Measurements from ENCODE around the gene FPGS. TPM values are rescaled to one million over a fixed set of nuclear protein-coding genes. Genes with fewer than 3 reads are reported as not detected.
A peak's percentile ranks its signal among the peaks of the same experiment; 100 is the strongest.
"Not testable (repeated sequence)": the region's sequence is repeated elsewhere in the genome, so short reads cannot be mapped to it uniquely, and the experiment has no call there.

The FPGS gene
- total RNA-seq, 1 donor from 2014 or later: 65.1 TPM

GRCh38 chr9:127835991-127836516 is 33.4 kb downstream of the FPGS start:
- Mint-ChIP-seq H3K4me3 (ENCODE audit: unreplicated experiment) (peak overlapping the region; percentile 12), H3K27ac (ENCODE audit: unreplicated experiment) (peak overlapping the region; percentile 95), H3K4me1 (ENCODE audit: unreplicated experiment) (peaks cover 58% of the 10 kb centered on the region), H3K9me3 (ENCODE audit: unreplicated experiment) (no peaks in the 10 kb centered on the region), H3K27me3 (ENCODE audit: unreplicated experiment) (no peaks in the 10 kb centered on the region), H3K36me3 (ENCODE audit: unreplicated experiment) (peaks cover 2% of the 10 kb centered on the region)
- no peak for TF ChIP-seq CTCF (IDR thresholded peaks at IDR 0.05)
- DNase-seq (ENCODE audit: extremely low spot score, unreplicated experiment): no peak

- peak overlapping the region; percentile 4 for H3K4me3 Mint-ChIP-seq (ENCODE audit: unreplicated experiment)
- not testable (repeated sequence) for DNase-seq (ENCODE audit: extremely low spot score, unreplicated experiment); H3K27me3 Mint-ChIP-seq (ENCODE audit: unreplicated experiment); H3K36me3 Mint-ChIP-seq (ENCODE audit: unreplicated experiment); H3K9me3 Mint-ChIP-seq (ENCODE audit: unreplicated experiment)
- peaks cover 60% of the 10 kb centered on the region for H3K4me1 Mint-ChIP-seq (ENCODE audit: unreplicated experiment)
- H3K27ac Mint-ChIP-seq (ENCODE audit: unreplicated experiment): peak overlapping the region; percentile 95
Observed at GRCh38 chr9:127836561-127836960, 33.9 kb downstream of the FPGS start.

GRCh38 chr9:127837346-127837745 is 34.7 kb downstream of the FPGS start:
- H3K36me3 Mint-ChIP-seq (ENCODE audit: unreplicated experiment): peaks cover 5% of the 10 kb centered on the region
- peaks cover 58% of the 10 kb centered on the region for H3K4me1 Mint-ChIP-seq (ENCODE audit: unreplicated experiment)
- H3K9me3 Mint-ChIP-seq (ENCODE audit: unreplicated experiment): no peaks in the 10 kb centered on the region
- DNase-seq (ENCODE audit: extremely low spot score, unreplicated experiment): no peak
- peak overlapping the region; percentile 95 for H3K27ac Mint-ChIP-seq (ENCODE audit: unreplicated experiment)
- H3K4me3 Mint-ChIP-seq (ENCODE audit: unreplicated experiment): no peak overlapping the region
- TF ChIP-seq CTCF (IDR thresholded peaks at IDR 0.05): no peak
- H3K27me3 Mint-ChIP-seq (ENCODE audit: unreplicated experiment): no peaks in the 10 kb centered on the region

GRCh38 chr9:127838375-127839078 is 35.8 kb downstream of the FPGS start:
- Mint-ChIP-seq H3K4me1 (ENCODE audit: unreplicated experiment) (peaks cover 51% of the 10 kb centered on the region), H3K4me3 (ENCODE audit: unreplicated experiment) (peak overlapping the region; percentile 32), H3K36me3 (ENCODE audit: unreplicated experiment) (peaks cover 5% of the 10 kb centered on the region), H3K9me3 (ENCODE audit: unreplicated experiment) (no peaks in the 10 kb centered on the region), H3K27ac (ENCODE audit: unreplicated experiment) (peak overlapping the region; percentile 95), H3K27me3 (ENCODE audit: unreplicated experiment) (no peaks in the 10 kb centered on the region)
- peak; percentile 93 for DNase-seq (ENCODE audit: extremely low spot score, unreplicated experiment)
- TF ChIP-seq CTCF (IDR thresholded peaks at IDR 0.05): no peak

- TF ChIP-seq CTCF (IDR thresholded peaks at IDR 0.05): no peak
- H3K27me3 Mint-ChIP-seq (ENCODE audit: unreplicated experiment): no peaks in the 10 kb centered on the region
- H3K4me3 Mint-ChIP-seq (ENCODE audit: unreplicated experiment): no peak overlapping the region
- peak overlapping the region; percentile 67 for H3K27ac Mint-ChIP-seq (ENCODE audit: unreplicated experiment)
- H3K36me3 Mint-ChIP-seq (ENCODE audit: unreplicated experiment): peaks cover 5% of the 10 kb centered on the region
- H3K4me1 Mint-ChIP-seq (ENCODE audit: unreplicated experiment): peaks cover 56% of the 10 kb centered on the region
- no peak for DNase-seq (ENCODE audit: extremely low spot score, unreplicated experiment)
- H3K9me3 Mint-ChIP-seq (ENCODE audit: unreplicated experiment): no peaks in the 10 kb centered on the region
Observed at GRCh38 chr9:127841087-127841835, 38.6 kb downstream of the FPGS start.
